Astrocyte of the spinal cord (primary cell): Measurements from ENCODE around the gene NDC1.
A peak's percentile ranks its signal among the peaks of the same experiment; 100 is the strongest.

ENCODE experiments used
- DNase-seq: peaks from one replicate; pipeline ENCODE4 v3.0.0; 2011; ENCODE audit warnings: low read depth, low spot score
- H3K4me3 ChIP-seq: 2 replicates; pipeline ENCODE4 v1.5.1; 2011; ENCODE audit warnings: low read depth, mild to moderate bottlenecking, low read length, moderate library complexity
- in situ Hi-C: cut with HindIII; loops from 2 replicates; pipeline ENCODE4 v1.10.0; 2017; ENCODE audit warnings: low sequenced_read_pairs
- TF ChIP-seq, protein P1 (sequence below): IDR thresholded peaks from 2 replicates; pipeline ENCODE4 v1.5.1; 2012; ENCODE audit warnings: low read depth, mild to moderate bottlenecking, low read length, inconsistent platforms

The NDC1 gene

DNA sequence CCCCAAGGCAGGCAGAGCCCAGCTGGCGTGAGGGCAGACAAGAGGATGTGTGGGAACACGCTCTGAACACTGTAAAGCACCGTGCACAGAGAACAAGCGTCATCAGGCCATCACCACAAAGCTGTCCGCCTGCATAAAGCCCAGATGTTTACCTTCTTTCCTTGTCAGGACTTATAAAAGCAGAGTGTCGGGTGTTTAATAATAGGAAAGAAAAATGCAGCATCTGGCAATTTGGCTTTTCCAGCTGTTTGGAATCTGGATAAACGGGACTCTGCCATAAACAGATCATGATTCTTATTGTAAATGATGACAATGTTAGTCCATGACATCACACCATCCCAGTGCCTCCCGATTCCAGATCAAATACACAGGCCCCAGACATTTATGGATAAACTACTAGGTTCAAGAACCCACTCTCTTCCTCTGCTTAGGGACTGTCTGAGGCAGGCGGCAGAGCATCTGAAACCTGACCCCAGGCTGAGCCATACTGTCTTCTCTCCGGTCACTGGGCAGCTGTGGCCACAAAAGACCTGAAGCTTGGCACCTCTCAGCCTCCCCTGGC is 103.4 kb downstream of the NDC1 start:
- TF ChIP-seq, protein P1, sequence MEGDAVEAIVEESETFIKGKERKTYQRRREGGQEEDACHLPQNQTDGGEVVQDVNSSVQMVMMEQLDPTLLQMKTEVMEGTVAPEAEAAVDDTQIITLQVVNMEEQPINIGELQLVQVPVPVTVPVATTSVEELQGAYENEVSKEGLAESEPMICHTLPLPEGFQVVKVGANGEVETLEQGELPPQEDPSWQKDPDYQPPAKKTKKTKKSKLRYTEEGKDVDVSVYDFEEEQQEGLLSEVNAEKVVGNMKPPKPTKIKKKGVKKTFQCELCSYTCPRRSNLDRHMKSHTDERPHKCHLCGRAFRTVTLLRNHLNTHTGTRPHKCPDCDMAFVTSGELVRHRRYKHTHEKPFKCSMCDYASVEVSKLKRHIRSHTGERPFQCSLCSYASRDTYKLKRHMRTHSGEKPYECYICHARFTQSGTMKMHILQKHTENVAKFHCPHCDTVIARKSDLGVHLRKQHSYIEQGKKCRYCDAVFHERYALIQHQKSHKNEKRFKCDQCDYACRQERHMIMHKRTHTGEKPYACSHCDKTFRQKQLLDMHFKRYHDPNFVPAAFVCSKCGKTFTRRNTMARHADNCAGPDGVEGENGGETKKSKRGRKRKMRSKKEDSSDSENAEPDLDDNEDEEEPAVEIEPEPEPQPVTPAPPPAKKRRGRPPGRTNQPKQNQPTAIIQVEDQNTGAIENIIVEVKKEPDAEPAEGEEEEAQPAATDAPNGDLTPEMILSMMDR = no peak
- DNase-seq = peak; percentile 67
- in situ Hi-C loops = no loop called here
- peak overlapping the region; percentile 8 for H3K4me3 ChIP-seq

DNA sequence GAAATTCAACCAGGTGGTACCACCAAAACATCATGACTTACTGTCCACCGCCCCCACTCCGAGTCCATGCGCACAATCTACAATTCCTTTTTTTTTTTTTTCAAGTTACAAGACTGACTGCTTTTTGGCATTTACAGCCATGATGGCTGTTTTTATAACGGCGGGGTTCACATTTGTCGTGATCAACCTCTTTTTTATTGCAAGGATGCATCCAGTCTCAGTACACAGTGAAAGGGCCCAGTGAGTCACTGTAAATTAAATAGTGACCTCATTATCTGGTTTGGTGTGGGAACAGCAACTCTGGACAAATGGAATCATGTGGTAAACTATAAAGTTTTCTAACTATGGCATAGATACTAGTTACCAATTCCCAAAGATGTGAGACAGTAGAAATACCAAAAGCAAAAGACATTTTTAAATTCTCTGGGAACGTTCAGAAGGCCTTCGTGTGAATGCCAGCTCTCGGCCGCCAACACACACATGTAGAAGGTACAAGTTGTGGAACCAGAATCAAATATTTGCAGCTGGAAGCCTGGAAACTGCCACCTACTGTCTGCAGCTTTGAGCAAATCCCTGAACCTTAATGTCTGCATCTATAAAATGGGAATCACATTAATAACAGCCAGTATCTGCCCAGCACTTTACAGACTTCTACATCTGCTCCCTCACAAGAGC is 104.0 kb downstream of the NDC1 start:
- H3K4me3 ChIP-seq = peak overlapping the region; percentile 6
- in situ Hi-C loops = no loop called here
- TF ChIP-seq, protein P1 = no peak
- DNase-seq = peak; percentile 89

DNA sequence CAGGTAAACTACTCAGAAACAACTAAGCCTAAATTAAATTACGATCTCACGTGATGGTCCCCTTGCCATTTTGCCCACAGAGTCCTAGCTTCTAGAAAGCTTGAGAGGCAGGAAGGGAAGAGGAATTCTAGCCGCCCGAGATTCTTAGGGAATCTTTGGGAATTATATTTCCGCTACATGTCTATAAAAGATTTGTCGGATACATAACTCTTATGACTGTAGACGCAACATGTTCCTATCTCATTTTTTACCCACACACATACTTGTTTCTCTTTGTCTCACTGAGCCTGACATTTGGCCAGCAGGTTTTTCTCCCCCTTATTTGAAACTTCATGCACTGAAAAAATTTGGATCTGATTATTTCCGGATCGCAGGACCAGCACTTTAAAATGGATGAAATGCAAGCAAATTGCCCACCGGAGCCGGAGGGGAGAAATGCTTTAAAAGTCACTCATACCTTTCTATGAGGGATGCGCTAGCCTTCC is 104.6 kb downstream of the NDC1 start:
- DNase-seq = no peak
- in situ Hi-C loops = no loop called here
- TF ChIP-seq, protein P1 = no peak
- peak overlapping the region; percentile 6 for H3K4me3 ChIP-seq

DNA sequence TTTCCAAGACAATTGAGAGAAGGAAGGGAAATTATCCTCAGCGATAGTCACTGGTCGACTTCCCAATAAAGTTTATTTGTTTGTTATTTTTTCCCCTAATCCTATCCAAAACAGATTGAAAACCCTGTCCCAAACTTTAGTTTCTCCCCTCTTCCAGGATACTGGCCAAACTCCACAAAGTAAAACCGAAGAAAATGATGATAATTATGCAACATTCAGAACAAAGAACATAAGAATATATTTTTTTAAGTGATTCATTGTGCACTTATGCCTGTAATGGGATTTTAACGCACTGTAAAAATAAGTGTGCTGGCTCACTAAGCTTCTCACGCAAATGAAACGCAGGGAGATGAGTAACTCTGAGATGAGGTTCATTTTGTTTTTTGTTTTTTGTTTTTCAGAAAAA is 105.2 kb downstream of the NDC1 start:
- peak; percentile 94 for DNase-seq
- peak overlapping the region; percentile 26 for H3K4me3 ChIP-seq
- TF ChIP-seq, protein P1 = no peak
- in situ Hi-C loops = no loop called here

DNA sequence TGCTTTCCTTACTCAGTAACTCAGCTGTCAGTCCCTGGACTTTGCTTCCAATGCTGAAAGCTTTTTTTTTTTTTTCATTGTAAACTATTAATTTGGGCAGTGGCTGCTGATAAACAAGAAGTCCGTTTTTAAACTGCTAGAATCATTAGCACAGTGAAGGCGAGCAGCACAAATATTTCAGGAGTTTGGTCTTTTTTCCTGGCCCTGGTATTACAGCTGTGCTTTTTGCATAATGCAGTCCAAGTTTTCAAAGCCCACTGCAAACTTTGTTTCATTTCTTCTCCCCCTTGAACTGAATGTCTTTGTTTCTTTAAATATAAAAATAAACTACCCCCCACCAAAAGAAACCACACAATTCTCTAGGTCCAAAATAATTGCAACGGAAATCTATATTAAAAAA is 105.7 kb downstream of the NDC1 start:
- in situ Hi-C loops = no loop called here
- DNase-seq = no peak
- H3K4me3 ChIP-seq = no peak overlapping the region
- TF ChIP-seq, protein P1 = no peak

DNA sequence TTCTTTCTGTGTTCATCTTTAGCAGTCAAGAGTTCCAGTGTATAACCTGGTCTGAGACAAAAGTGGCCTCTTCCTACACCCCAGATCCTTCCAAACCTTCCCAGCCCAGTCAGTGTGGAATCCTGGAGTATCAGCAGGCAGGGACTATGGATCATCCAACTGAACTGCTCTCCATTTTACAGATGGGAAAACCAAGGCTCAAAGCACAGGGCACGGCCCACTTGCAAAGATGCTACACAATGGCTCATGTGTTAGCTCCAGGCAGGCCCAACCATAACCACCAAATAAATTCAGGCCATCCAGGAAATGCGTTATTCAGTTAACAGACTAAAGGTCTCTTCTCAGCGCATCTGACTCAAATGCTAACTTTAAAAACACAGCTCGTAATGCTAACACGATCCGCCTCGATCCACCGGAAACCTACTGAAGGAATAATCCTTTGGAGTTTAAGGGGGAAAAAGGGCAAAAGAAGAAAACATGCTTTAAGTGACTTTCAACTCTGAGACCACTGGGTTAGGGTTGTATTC is 106.3 kb downstream of the NDC1 start:
- TF ChIP-seq, protein P1 = no peak
- H3K4me3 ChIP-seq = no peak overlapping the region
- in situ Hi-C loops = no loop called here
- peak; percentile 74 for DNase-seq
